ENCODE results near the gene PLEKHD1.
A peak's percentile ranks its signal among the peaks of the same experiment; 100 is the strongest.

The PLEKHD1 gene

DNA sequence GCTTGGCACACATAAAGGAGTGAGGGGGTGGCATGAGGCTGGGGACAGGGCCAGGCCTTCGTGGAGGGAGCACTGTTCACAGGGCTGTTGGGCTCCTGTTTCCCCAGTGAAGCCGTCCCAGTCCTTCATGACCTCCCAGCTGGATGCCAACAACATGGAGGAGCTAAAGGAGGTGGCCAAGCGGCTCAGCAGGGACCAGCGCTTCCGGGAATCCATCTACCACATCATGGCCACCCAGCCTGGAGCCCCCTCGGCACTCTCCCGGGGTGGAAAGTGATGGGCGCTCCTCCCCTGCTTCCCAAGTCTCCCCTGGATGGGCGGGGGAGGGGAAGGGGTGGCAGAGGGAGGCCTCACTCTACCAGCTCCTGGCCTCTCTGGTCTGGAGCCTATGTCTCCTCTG is 43.6 kb downstream of the PLEKHD1 start:
- TF ChIP-seq, protein P1, sequence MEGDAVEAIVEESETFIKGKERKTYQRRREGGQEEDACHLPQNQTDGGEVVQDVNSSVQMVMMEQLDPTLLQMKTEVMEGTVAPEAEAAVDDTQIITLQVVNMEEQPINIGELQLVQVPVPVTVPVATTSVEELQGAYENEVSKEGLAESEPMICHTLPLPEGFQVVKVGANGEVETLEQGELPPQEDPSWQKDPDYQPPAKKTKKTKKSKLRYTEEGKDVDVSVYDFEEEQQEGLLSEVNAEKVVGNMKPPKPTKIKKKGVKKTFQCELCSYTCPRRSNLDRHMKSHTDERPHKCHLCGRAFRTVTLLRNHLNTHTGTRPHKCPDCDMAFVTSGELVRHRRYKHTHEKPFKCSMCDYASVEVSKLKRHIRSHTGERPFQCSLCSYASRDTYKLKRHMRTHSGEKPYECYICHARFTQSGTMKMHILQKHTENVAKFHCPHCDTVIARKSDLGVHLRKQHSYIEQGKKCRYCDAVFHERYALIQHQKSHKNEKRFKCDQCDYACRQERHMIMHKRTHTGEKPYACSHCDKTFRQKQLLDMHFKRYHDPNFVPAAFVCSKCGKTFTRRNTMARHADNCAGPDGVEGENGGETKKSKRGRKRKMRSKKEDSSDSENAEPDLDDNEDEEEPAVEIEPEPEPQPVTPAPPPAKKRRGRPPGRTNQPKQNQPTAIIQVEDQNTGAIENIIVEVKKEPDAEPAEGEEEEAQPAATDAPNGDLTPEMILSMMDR (IDR thresholded peaks at IDR 0.05), result no peak

DNA sequence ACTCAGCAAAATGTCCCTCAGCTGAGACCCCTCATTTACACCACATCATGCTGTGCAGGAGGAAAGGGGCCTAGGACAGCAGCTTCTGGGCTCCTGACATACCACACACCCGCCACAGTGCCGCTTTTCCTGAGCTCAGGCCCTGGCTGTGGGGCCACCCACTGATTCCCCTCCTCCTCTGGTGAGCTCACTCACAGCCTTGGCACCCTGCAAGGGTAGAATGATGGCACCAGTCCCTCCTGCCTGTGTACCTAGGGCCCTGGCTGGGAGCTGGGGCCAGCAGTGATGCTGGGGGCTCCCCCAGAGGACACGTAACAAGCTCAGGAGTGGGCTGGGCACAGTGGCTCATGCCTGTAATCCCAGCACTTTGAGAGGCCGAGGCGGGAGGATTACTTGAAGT is 44.4 kb downstream of the PLEKHD1 start:
- TF ChIP-seq, protein P1 (IDR thresholded peaks at IDR 0.05), result no peak

DNA sequence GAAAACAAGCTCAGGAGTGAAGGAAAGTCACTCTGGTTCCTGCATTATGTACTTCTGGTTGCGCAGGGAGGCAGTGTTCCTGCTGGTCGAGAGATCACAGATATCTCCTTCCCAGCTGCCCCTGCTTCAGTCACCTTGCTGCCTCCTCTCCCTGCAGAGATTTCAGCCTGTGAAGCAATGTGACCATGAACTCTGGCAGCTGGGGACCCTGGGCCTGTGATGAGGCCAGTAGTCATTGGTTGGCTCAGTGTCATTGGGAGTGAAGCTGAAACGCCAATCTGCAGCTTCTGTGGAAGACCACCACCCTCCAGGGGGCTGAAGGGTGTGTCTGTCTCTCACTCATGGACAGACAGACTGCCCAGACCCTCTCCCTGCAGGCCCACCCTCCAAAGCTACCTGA is 45.0 kb downstream of the PLEKHD1 start:
- TF ChIP-seq, protein P1 (IDR thresholded peaks at IDR 0.05), result no peak

DNA sequence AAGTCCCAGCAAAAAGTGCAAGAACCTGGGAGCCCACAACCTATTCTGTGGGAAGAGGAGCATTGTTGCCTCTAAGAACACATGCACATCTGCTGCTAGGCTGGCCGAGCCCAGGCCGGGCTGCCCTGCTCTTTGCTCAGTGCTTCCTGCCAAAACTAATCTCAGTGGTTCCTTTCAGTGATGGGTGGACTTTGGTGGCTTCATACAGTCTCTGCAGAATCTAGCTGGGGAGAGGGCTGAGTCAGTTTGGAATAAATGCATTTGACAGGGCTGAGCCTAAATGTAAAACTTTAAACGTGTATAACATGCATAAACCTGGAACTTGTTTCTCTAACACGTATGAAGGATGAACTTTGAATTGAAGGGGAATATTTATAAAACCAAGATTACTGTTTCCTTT is 45.6 kb downstream of the PLEKHD1 start:
- TF ChIP-seq, protein P1 (IDR thresholded peaks at IDR 0.05), result no peak

DNA sequence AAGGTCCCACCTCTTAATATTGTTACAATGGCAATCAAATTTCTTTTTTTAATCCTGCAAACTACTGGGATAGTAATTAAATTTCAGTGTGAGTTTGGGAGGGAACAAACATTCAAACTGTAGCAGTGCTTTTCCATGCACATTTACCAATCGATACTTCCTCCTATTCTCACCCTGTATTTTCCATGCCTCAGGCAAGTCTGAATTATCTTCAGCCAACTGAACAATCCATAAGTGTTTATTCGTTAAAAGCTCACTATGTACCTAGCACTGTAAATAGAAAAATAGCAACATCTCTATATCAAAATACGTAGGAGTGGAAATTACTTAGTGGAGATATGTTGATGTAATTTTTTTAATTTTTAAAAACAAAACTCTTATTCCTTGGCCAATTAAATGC is 46.6 kb downstream of the PLEKHD1 start:
- TF ChIP-seq, protein P1 (IDR thresholded peaks at IDR 0.05), result no peak

DNA sequence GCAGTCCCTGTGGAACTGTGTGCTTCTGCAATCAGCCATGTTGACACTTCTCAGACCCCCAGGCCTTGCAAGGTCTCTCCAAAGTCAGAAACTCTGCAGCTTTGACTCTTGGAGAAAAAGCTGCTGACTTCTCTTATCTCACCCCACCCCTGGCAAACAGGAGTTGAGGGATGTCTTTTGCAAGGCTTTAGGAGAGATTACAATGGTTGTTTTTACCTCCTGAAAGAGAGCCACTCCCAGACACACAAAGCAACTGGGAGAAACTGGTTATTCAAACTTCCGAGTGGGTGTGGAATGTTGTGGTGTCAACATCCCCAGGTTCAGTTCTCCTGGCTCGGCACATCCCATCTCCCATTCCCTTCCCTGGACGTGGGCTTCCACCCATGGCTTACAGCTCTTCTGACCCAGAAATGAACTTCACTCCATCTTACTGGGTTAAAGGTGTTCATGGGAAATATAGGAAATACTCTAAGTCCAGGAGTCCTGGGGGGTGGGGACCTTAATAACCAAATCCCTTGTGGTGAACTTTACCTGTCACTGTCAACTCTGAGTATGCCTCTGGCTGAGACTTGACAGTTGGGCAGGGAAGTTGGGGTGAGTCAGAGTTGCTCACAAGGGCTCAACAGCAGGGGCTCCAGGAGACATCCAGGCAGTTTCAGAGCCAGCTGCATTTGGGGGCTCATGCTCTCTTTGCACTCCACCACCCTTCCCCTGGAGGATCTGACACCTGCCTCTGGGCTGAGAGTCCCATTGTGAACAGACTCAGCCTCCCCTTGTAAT is 48.2 kb downstream of the PLEKHD1 start:
- TF ChIP-seq, protein P1 (IDR thresholded peaks at IDR 0.05), result no peak

DNA sequence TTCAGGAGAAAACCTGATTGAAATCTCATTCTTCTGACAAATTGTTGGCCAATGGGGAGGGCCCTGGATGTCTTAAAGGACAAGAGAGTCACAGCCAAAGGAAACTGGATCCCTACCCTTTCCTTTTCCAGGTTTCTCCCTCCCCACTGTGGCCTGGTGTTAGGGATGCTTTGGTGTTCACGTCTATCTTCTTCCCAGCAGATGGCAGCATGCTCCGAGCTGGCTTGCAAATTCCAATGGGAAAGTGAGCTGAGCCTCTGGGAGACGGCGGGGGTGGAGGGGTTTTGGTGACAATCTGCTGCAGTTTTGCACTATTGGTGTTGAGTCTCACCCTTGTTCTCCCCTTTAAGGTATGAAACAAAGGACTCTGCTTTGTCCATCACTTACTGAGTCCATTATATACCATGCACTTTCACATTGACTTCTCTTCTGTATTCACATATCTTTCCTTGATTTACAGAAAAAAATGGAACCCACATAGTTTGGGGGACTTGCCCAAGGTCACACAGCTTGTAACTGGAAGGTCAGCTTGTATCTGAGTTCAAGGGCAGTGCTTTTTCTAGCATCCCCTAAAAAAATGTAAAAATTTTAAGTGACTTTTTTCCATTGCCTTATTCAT is 50.8 kb downstream of the PLEKHD1 start:
- TF ChIP-seq, protein P1 (IDR thresholded peaks at IDR 0.05), result peak; percentile 76

Measured in LNCAP (cell line).